Thyroid gland (tissue), 4 donors: ENCODE measurements around the gene FLAD1.

Source experiments
- POLR2A ChIP-seq, 2 donors: fragments of 450-650 bp; IDR thresholded peaks; one replicate each; pipeline ENCODE4 v1.6.1; 2017; ENCODE audit warnings: antibody characterized with exemption in 2 of 2, mild to moderate bottlenecking in 2 of 2, moderate library complexity in 1 of 2
- TF ChIP-seq, protein P1 (sequence below), 6 experiments: fragments of 200-600 bp in 3 of 6; fragments of 450-650 bp in 3 of 6; sonication (generic) in 3 of 6; IDR thresholded peaks; one replicate each; pipeline ENCODE4 v1.5.1; 2016 to 2019; ENCODE audit warnings: antibody characterized with exemption in 6 of 6, mild to moderate bottlenecking in 2 of 6, inconsistent platforms in 1 of 6, moderate library complexity in 1 of 6

DNA sequence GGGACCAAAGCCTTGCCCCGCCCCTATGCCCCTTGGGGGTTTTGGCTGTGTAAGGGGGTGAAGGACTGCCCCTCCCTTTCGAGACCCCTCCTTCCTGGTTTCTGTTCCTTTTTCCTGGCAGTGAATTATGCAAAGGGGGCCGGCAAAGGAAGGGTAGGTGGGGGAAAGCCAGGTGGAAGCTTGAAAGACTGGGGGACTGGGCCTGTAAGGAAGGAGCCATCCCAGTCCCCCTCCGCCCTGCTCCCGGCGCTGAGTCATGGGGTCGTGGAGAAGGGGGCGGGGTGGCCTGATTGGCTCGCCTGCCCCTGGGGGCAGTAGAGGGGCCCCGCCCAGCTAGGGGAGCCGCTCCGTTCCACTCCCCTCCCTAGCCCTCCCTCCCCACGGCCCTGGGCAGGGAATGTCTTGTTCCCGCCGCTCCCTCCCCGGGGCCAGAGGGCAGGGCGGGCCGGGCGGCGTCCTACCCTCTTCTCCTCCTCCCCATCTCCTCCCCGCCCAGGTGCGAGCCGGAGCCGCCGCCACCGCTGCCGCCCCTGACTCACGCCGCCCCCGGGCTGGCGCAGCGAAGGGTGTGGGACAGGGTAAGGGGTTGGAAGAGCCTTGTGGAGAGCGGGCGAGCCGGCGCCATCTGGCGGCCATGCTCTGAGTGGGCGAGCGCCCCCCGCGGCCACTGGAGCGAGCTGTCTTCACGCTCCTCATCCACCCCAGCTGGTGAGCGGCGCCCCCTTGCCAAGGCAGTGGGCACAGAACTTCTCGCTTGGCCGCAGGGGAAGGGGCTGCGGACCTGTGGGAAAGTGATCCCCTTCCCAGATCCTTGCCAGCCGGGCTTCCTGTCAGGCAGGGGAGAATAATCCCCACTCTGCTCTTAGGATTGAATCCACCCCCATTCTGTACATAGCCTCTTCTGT, 34.1 kb downstream of the FLAD1 start:
- TF ChIP-seq, protein P1, sequence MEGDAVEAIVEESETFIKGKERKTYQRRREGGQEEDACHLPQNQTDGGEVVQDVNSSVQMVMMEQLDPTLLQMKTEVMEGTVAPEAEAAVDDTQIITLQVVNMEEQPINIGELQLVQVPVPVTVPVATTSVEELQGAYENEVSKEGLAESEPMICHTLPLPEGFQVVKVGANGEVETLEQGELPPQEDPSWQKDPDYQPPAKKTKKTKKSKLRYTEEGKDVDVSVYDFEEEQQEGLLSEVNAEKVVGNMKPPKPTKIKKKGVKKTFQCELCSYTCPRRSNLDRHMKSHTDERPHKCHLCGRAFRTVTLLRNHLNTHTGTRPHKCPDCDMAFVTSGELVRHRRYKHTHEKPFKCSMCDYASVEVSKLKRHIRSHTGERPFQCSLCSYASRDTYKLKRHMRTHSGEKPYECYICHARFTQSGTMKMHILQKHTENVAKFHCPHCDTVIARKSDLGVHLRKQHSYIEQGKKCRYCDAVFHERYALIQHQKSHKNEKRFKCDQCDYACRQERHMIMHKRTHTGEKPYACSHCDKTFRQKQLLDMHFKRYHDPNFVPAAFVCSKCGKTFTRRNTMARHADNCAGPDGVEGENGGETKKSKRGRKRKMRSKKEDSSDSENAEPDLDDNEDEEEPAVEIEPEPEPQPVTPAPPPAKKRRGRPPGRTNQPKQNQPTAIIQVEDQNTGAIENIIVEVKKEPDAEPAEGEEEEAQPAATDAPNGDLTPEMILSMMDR (IDR thresholded peaks at IDR 0.05), result peak; percentile 94 to 99 (median 97)
- peak in 1 of 2 donors; percentile 64 for TF ChIP-seq POLR2A (IDR thresholded peaks at IDR 0.05)
